GM19438 (cell line): Measurements from ENCODE around the gene CDH10.

Experiments
- ATAC-seq: cut with Tn5 transposase; IDR thresholded peaks from one replicate; pipeline ENCODE4 v1.9.1; 2021; ENCODE audit warnings: low read depth; ENCODE audit not compliant: unreplicated experiment

Gene CDH10

DNA sequence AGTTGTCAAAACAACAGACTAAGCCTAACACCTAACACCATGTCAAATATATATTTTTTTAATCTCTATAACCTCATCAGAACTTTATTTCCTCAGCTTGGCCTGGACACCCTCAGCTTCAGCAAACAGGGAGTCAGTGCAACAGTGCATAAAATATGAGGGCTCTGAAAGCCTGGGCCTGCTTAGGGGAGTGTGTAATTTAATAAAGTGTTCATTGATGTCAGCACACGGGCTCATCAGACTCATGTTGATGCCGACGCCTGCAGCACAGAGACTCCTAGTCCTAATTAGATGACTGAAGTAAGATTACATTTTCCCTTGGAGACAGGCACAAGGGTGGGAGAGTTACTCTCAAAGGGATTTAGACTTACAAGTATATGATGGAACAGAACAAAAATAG lies 37.8 kb downstream of the CDH10 start:
- ATAC-seq: no peak

DNA sequence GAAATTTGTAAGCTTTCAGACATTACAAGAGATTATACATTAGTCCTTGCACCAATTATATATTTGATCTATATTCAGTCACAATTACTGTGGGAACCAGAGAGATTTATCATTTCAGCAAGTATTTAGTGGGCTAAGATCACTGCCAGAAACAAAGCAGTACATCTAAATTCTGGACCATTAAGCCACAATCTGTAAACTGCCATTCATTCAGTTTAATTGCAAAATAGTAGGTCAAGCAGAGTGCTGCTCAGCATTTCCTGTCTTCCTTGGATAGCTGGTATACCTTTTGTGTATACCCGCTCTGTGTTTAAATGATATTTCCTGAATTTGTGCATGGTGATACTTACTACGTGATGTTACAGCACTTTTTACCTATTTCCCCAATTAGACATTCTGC lies 42.6 kb downstream of the CDH10 start:
- no peak for ATAC-seq

DNA sequence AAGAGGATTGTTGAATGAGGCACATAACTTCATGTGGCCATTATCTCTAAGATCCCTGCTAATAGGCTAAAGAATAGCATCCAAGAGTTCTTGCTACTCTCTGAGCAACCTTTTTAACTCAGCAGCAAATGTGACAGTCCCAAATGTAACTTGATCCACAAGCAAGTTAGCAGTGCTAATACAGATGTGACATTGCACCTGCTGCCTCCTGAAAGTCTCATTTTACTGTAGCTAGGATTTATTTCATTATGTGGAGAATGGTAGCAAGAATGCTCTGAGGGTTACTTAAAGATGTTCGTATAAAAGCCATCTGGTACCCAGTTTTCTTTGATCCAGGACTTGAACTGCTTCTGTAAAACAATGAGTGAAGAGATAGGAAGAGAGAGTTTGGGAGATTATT lies 45.8 kb downstream of the CDH10 start:
- no peak for ATAC-seq

DNA sequence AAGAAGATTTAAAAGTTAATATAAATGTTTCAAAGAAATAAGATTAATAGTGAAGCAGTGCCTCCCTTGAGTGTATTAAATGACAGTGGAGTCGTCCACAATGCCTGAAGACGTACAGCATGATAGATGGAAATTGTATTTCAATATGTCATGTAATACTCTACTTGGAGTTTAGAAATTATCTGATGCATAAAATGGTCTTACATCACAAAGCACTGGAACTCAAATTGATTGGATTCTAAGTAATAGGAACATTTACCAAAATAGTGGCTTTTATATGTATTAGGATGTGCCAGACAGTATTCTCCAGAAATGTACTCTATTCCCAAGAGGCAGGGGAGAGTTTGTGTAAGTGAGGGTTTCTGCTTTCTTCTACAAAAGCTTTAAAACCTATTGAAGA lies 49.4 kb downstream of the CDH10 start:
- ATAC-seq: no peak

DNA sequence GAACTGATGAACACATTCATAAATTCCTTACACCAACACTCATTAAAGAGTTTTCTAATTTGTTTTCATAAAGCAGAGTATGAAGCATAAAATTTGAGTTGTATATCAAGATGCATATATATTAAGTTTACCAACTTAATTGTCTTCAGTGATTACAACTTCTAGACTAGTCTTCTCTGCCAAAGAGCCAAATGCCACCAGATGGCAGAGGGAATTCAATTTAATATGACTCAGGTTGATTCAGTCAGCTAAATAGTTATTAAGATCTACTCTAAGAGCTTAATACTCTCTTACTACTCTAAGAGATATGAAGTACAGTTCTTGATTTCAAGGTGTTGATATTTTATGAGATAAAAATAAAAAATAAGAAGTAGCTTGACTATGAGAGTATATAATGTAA lies 53.4 kb downstream of the CDH10 start:
- no peak for ATAC-seq

DNA sequence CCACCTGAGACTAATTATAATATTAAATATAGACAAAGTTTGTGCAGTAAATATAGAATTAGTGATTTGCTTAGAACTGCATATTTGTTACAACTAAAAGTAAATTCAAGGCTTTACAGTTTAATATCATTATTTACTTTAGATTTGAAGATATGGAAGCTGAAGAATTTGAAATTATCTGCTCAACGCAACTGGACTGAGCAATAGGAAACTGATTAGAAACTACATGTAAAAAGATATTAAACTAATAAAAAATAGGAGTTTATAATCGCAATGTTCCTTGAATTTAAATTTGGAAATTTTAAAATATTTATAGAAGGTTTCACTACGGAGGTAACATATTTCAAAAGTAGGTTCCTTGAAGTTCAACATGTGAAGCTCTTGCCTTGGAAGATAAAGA lies 55.2 kb downstream of the CDH10 start:
- no peak for ATAC-seq

DNA sequence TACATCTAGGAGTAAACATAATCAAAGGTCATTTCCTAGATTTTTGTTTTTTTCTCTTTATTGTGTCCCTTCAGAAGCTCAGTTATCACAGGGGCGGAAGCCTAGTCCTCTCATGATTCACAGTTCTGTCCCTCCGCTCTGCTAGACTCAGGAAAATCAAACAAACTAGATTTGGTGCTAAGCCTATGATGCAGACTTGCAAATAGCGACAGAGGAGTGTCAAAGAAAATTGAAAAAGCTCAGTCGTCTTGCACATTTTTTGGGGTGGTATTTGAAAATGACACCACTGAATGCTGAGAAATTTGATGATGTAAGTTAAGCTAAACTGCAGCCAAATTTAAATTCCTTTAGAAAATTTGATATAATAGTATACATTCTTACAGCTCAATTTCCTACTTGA lies 59.0 kb downstream of the CDH10 start:
- ATAC-seq: no peak

DNA sequence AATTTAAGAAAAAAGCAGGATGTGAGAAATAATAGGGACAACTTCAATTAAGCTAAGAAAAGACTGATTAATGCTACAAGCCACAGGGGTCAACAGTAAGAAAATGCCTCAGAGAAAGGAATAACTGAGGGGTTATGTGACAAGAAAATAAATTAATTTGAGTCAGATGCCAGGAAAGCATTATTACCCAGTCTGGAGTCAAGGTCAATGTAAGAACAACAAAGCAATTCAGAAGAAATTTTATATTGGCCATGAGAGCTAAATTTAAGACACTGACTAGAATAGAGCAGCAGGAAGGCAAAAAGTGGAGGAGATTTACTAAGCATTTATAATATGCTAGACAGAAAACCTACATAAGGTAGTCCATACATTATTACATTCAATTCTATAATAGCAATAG lies 73.5 kb downstream of the CDH10 start:
- no peak for ATAC-seq

DNA sequence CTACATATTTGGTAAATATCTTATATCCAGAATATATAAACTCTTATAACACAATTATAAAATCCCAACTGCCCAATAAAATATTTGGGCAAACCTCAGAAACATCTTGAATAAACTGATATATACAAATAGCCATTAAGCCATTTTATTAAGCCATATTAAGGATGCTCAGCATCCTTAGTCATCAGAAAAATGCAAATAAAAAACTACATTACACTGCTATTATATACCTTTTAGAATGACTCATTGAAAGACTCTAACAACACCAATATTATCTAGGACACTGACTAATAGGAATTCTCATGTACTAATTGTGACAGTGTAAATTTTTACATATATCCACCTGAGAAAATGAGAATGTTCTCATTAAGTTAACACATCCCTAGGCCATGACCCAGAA lies 77.8 kb downstream of the CDH10 start:
- no peak for ATAC-seq

DNA sequence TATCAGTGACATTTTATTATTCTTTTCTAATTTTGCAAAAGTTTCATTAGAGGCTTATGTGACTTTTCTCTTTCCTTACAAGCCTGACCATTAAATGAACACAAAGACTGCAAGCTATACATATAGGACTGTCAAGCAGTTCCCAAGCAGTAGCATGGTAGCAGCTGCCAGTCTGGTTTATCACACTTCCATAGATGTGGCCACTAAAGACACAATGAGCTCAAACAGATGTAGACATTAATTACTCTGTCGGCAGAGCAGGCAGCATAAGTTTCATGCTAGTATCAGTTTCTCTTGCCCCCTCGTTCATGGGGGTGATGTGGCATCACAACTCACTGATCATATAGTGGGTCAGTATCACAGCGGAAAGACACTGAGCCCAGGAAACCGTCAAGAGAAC lies 89.5 kb downstream of the CDH10 start:
- no peak for ATAC-seq

DNA sequence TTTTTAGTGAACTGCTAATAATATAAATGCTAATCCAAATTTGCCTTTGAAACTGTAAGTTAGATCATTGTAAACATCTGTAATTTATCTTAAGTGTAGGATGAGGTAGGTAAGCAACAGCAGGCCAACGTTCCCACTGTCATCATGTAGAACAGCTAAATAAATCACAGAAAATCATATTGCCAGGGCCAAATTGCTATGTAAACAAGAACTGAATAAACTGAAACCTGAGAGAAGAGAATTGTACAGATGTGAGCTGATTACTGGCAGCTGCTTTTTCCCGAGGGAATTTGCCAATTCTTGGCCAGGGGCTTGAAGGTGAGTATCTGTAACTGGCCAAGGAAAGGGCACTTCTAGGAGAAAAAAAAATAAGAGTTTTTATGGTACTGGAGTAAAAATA lies 97.6 kb downstream of the CDH10 start:
- no peak for ATAC-seq

DNA sequence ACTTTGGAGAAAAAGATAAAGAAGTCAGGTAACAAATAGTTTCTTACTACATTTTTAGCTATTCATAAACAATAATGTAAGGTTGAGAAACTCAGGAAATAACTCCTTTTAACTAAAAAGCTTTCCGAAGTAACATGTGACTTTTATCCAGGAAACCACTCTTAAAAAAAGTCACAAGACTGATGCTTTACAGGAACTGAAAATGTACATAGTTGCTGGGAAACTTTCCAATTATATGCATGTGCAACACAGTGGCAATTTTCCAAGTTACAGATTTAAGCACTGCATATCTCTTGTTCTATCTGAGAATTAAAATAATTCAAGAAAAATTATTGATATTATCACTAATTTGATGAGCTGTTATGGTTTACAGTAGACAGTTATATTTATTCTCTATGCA lies 105.2 kb downstream of the CDH10 start:
- ATAC-seq: no peak

DNA sequence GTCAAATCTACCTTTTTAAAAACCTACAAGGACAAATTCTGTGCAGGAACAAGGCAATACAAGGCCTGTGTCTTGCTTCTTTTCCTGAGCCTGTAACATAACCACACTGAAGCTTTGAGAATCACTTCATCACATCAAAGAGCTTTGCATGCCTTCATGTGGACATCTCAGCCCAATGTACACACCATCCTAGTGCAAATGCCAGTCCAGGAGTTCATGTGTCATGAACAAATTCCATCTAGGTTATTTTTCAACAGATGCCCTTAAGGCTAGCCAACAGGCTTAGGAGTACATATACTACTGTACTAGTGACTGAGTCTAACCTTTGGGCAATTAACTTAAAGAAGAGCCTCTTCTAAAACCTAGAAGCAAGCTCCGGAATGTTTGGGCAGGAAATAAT lies 106.4 kb downstream of the CDH10 start:
- no peak for ATAC-seq

DNA sequence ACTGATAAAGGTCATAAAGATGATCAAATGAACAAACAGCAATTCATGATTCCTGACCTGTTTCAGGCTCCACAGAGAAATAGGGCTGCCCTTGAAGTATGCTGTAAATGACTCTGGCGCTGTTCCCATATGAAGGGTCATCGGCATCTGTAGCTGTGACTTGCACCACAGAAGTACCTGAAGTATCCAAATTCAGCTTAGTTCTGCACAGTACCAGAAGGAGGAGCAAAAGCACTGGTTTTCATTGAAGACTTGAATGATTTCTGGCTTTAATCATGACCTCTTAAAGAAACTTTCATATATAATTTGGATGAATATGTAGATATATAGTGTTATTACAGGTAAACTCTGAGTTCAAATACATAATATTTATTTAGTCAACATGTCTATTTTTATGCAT lies 109.1 kb downstream of the CDH10 start:
- ATAC-seq: no peak

DNA sequence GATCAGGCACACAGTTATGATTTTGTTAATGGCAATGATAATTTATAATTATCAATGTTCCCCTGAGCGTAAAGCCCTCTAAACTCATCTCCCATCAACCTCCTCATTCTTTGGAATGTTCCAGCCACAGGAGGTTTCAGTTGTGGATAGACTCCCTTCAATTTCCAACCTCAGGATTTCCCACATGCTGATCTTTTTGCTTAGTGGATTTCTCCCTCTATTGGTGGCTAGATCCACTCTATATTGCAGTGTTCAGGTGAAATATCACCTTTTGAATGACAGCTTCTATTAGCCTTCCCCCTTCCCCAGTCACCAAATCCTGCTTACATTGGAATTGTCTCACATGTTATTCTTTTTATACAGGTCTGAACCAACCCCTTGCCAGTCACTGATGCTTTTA lies 113.9 kb downstream of the CDH10 start:
- no peak for ATAC-seq

DNA sequence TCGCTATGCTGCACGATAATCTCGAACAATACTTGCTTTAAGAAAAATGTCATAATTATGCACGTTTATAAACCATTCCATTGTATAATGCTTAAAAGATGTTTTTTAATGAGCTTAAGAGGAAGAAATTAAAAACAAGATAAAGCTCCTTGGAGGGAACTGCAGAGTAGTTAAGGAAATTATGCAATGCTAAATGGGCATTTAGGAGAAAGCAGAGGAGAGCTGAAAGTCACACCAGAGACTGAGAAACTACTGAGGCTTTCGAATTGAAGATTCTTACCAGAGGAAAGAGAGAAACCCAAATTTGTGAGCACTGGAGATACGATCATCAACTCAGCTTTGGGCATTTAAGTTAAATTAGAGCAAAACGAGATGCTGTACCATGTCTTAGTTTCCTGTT lies 119.4 kb downstream of the CDH10 start:
- ATAC-seq: no peak

DNA sequence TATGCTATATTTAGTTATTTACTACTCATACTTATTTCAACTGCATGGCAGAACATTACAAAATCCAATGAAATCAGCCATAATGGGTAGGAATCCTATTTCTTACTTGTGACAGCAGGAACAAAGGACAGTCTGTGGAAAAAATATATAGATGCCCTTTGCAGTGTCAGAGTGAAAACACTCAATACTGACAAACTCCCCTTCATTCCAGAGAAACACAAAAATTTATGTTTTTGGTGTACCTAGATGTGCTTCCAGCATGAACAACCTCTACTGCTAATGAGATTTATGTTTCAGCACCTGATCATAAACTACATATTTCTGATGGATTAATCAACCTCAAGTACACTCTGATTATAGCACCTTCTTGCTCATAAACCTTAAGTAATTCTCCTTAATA lies 132.4 kb downstream of the CDH10 start:
- no peak for ATAC-seq

DNA sequence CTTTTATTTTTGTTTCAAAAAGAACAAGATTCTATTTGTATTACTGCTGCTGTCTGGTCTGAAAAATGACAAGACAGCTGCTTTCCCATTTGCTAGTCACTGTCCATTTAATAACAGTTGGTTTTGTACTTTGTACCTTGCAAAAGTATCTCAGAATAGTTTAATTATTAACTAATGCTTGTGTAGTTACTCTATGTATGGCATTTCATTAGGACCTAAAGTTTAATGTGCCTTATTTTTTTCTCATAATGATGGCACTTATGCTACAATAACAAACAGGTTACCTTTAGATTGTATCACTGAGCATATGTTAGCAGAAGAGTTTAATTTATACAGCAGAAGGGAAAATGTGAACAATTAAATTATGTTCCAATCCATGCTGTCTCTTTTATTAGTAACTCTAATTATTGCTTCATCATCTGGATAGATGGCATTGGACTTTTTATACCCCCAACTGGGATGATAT lies 134.2 kb downstream of the CDH10 start:
- no peak for ATAC-seq

DNA sequence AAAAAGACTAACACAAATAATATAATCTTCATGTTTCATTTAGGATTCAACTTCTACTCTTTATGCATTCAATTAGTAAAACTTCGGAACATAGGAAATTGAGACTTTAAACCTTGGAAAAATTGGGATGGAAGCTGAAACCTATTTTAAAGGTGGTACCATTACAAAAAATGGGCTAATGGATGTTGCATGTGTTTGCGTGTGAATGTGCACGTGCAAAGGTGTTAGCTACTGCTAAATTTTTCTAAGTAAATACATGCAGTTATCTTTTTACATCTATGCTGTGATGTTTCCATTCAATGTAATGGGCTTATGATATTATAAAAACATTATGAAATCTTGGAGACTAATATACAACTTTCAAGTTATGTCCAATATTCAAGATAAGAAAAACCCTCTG lies 134.8 kb downstream of the CDH10 start:
- no peak for ATAC-seq

DNA sequence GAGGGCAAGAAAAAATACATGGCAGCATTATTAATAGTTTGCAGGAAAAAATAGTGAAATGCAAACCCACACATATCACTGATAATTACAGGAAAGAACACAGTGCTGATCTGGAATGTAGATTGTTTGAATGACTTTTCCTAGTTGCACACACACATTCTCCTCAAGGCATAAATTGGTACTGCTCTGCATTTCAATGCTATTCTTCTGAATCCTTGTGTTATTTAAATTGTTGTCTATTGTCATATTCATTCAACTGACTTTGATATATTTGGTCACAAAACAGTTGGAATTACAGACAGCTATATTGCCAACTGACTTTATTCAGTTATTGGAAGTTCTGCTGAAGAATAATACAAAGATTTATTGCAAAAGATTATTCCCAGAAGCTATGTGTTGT lies 139.5 kb downstream of the CDH10 start:
- no peak for ATAC-seq

DNA sequence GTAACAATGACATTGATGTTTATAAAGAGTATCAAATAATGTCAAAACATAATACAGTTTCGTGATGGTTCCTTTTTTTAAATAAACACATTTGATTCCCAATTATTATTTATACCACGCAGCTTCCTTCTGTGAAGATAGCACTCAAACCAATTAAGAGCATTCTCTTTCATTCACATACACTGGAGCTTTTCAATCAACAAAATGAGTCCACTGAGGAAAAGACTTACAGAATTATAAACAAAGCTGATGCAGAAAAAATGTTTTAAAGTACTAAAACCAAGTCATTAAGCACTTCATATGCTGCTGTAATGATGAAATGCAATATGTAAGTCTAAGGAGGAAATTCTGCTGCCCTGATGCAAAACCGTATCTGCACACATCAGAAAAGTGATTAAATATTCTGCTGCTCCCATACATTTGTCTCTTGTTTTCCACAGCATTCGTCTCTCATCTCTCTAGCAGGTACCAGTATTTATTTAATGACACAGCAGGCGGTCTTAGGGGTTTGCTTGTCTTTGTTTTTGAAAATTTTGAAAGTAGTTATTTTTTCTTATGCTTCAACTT lies 147.1 kb downstream of the CDH10 start:
- ATAC-seq: no peak

DNA sequence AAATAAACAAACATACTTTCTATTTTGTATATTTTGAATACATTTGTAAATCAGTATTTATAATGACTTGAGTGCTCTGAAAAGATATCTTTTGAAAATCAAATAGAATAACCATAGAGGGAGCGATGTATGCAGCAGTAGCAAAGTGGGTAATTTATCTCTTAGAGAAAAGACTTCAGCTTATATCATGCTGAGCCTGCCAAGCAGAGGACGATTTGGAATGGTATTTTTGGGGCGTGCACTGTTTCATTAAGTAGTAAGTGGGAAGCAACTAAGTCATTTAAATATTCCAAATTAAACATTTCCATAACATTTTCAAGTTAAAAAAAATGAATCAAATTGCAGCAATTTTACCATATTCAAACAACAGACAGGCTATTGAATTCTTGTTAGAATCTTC lies 147.6 kb downstream of the CDH10 start:
- ATAC-seq: no peak

DNA sequence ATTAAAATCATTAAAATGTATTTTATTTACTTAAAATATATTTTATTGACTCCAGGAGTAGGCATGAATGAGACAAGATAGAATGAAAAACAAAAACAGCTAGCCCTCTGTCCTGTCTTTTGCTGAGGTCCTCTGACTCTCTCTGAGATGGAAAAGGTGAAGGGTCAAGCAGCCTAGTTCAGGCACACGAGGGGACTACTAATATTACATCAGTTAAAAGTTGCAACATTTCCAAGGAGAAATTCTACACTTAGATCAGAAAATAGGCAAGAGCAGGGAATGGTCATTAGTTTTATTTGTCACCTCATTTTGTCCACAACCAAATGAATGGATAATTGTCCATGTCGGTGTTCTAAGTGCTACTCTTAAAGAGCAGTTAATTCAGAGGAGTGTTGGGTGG lies 148.5 kb downstream of the CDH10 start:
- ATAC-seq: no peak
